Ovary (tissue), 9 donors: Measurements from ENCODE around the gene POLD1. TPM values are rescaled to one million over a fixed set of nuclear protein-coding genes. Genes with fewer than 3 reads are reported as not detected.

Experiments
- DNase-seq, 5 donors: peaks; one replicate each; pipeline ENCODE4 v3.0.0-alpha.2; 2019 to 2020
- H3K27ac ChIP-seq, 2 donors: fragments of 200-600 bp; one replicate each; pipeline versions ENCODE4 v1.5.1 to v1.8.0; 2019 to 2022
- H3K27me3 ChIP-seq: fragments of 200-600 bp; one replicate; pipeline ENCODE4 v1.8.0; 2022
- H3K36me3 ChIP-seq: fragments of 200-600 bp; sonication (generic); one replicate; pipeline ENCODE4 v1.5.1; 2019
- H3K4me1 ChIP-seq: one replicate; pipeline ENCODE4 v1.8.1; 2013; ENCODE audit warnings: mild to moderate bottlenecking, moderate library complexity; ENCODE audit not compliant: insufficient read depth
- H3K4me3 ChIP-seq: fragments of 200-600 bp; sonication (generic); one replicate; pipeline ENCODE4 v1.5.1; 2017
- H3K9me3 ChIP-seq, 2 donors: fragments of 200-600 bp in 1 of 2; sonication (generic) in 1 of 2; one replicate each; pipeline versions ENCODE4 v1.5.1 to v1.8.1; 2013 to 2019; ENCODE audit warnings: mild to moderate bottlenecking in 1 of 2, moderate library complexity in 1 of 2
- EP300 ChIP-seq: sonication (generic); formaldehyde crosslinking; IDR thresholded peaks from one replicate; pipeline ENCODE4 v1.6.1; 2017; ENCODE audit warnings: antibody characterized with exemption
- POLR2A ChIP-seq: fragments of 450-650 bp; IDR thresholded peaks from one replicate; pipeline ENCODE4 v1.6.1; 2017; ENCODE audit warnings: antibody characterized with exemption, mild to moderate bottlenecking, moderate library complexity
- WGBS, 3 donors: extraction: QIAGEN DNeasy Blood & Tissue Kit in 1 of 3; methylation state at CpG; one replicate each; pipeline versions ENCODE4 v1.1.5 to v1.1.7; 2013 to 2017; 5-methylcytosine and 5-hydroxymethylcytosine counted together
- intact Hi-C, 4 donors: fragments of 100-400 bp; cut with DNase I; formaldehyde crosslinking; loops; one replicate each; pipeline versions ENCODE4 v1.11.0 to v1.15.1; 2022 to 2023
- polyA plus RNA-seq, 2 donors: library from polyadenylated mRNA; stranded (reverse); fragments of 200-250 nt in 1 of 2; fragments of 350-450 nt in 1 of 2; fragmentation: Illumina TruSeq in 1 of 2; extraction: RNeasy Lipid Tissue Mini Kit (QIAGEN cat#74804) in 1 of 2; gene quantifications; one replicate each; pipeline ENCODE4 v1.2.3, GENCODE V29; 2013 to 2014
- total RNA-seq, 7 donors: library from RNA; depleted of rRNA in 2 of 7; stranded (reverse); fragments of >200 nt in 2 of 7; fragmentation: NEBNext Ultra II Directional in 3 of 7; extraction: Animal tissue kit (Norgen Biotek cat#: 25700) in 3 of 7; gene quantifications; one replicate each; pipeline versions ENCODE4 v1.1.0 to v1.2.4, GENCODE V29; 2016 to 2023
- TF ChIP-seq, protein P1 (sequence below), 3 donors: fragments of 450-650 bp in 2 of 3; fragments of 200-600 bp in 1 of 3; IDR thresholded peaks; one replicate each; pipeline versions ENCODE4 v1.5.1 to v1.8.0; 2016 to 2022; ENCODE audit warnings: antibody characterized with exemption in 3 of 3, mild to moderate bottlenecking in 1 of 3
- donor health status: DM: no; HTN: no; CAD: no; lungs with moderate emphysema.
- donor health status: DM: no; HTN: no; CAD: no.
- donor health status: Bipolar disorder and iron deficiency.
- donor health status: DM: yes; HTN: yes; CAD: no.
- donor health status: DM: no; HTN: no; CAD: no.
- donor health status: DM: yes; HTN: yes; CAD: no.

Gene POLD1
- total and polyA plus RNA-seq, 9 donors: 0.52 to 25.2 (median 17.1) TPM

DNA sequence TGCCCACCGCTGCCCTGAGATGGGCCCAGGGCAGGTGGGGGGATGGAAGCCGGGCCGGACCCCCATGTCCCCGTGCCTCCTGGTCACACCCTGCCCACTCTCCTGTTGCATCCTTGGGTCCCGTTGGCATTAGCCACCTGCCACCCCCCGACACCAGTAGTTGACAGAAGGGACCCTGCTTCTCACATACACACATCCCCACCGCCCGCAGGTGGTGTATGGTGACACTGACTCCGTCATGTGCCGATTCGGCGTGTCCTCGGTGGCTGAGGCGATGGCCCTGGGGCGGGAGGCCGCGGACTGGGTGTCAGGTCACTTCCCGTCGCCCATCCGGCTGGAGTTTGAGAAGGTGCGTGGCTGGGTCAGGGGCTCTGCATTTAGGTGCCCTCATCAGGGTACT, 29.4 kb downstream of the POLD1 start:
- no peaks in the 10 kb centered on the region for H3K36me3 ChIP-seq
- H3K27me3 ChIP-seq: no peaks in the 10 kb centered on the region
- no peak overlapping the region for H3K4me3 ChIP-seq
- TF ChIP-seq, protein P1, sequence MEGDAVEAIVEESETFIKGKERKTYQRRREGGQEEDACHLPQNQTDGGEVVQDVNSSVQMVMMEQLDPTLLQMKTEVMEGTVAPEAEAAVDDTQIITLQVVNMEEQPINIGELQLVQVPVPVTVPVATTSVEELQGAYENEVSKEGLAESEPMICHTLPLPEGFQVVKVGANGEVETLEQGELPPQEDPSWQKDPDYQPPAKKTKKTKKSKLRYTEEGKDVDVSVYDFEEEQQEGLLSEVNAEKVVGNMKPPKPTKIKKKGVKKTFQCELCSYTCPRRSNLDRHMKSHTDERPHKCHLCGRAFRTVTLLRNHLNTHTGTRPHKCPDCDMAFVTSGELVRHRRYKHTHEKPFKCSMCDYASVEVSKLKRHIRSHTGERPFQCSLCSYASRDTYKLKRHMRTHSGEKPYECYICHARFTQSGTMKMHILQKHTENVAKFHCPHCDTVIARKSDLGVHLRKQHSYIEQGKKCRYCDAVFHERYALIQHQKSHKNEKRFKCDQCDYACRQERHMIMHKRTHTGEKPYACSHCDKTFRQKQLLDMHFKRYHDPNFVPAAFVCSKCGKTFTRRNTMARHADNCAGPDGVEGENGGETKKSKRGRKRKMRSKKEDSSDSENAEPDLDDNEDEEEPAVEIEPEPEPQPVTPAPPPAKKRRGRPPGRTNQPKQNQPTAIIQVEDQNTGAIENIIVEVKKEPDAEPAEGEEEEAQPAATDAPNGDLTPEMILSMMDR (IDR thresholded peaks at IDR 0.05): no peak
- no peak for TF ChIP-seq EP300
- TF ChIP-seq POLR2A: no peak
- peaks cover 2% of the 10 kb centered on the region for H3K4me1 ChIP-seq
- H3K9me3 ChIP-seq: no peaks in the 10 kb centered on the region
- intact Hi-C loops: loop anchor here in 2 of 4 donors (10.0 kb wide), 2 partner anchors 49 to 269 kb away; partner anchors contain the start of gene NAPSA (in 1 of the 2)
- 95 to 96% (median 96%) methylated on average over 21 of the region's 21 CpGs for WGBS, 3 donors
- H3K27ac ChIP-seq: no peak overlapping the region
- DNase-seq: no peak

DNA sequence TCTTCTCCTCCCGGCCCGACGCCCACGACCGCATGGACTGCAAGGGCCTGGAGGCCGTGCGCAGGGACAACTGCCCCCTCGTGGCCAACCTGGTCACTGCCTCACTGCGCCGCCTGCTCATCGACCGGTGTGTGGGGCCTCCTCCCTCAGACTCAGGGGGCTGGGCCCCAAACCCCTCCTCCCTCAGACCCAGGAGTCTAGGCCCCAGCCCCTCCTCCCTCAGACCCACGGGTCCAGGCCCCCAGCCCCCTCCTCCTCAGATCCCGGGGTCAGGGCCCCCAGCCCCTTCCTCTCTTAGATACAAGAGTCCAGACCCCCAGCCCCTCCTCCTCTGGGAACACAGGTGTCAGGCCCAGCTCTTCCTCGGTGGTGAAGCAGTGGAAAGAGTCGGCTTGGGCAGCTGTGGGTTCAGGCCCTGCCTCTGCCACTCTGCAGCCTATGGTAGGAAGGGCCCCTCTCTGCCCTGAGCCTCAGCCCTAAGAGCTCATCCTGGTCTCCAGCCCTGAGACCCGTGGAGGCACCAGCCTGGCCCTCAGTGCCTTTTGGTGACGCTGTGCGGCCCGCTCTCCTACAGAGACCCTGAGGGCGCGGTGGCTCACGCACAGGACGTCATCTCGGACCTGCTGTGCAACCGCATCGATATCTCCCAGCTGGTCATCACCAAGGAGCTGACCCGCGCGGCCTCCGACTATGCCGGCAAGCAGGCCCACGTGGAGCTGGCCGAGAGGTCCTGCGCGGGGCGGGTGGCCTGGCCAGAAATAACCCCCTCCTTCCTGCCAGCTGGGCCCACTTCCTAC, 30.9 kb downstream of the POLD1 start:
- H3K4me1 ChIP-seq: peaks cover 2% of the 10 kb centered on the region
- no peaks in the 10 kb centered on the region for H3K36me3 ChIP-seq
- WGBS, 3 donors: 49 to 55% (median 54%) methylated on average over 35 to 37 of the region's 37 CpGs
- H3K9me3 ChIP-seq: no peaks in the 10 kb centered on the region
- TF ChIP-seq, protein P1 (IDR thresholded peaks at IDR 0.05): peak; percentile 70 to 78 (median 78)
- TF ChIP-seq EP300: no peak
- H3K4me3 ChIP-seq: no peak overlapping the region
- no peaks in the 10 kb centered on the region for H3K27me3 ChIP-seq
- no peak overlapping the region for H3K27ac ChIP-seq
- intact Hi-C loops: loop anchor here in 3 of 4 donors (2.0 to 10.0 kb wide), 4 partner anchors 46 to 270 kb away; partner anchors contain the start of gene NAPSA (in 1 of the 3)
- peak; percentile 60 to 85 (median 77) for DNase-seq

DNA sequence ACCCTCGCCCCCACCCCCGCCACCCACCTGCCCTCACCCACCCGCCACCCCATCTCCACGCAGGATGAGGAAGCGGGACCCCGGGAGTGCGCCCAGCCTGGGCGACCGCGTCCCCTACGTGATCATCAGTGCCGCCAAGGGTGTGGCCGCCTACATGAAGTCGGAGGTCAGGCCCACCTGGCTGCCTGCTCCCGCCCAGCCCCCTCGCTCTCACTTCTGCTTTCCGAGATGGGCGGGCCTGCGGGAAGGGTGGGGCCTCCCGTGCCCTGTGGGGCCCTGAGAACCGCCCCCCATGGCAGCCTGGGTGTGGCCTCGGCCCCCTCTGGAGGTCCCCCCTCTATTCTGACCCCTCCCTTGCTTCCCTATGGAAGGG, 31.5 kb downstream of the POLD1 start:
- H3K4me3 ChIP-seq: no peak overlapping the region
- H3K36me3 ChIP-seq: no peaks in the 10 kb centered on the region
- H3K9me3 ChIP-seq: no peaks in the 10 kb centered on the region
- H3K4me1 ChIP-seq: peaks cover 2% of the 10 kb centered on the region
- TF ChIP-seq, protein P1 (IDR thresholded peaks at IDR 0.05): no peak
- no peak for TF ChIP-seq EP300
- no peak for TF ChIP-seq POLR2A
- DNase-seq: no peak
- H3K27me3 ChIP-seq: no peaks in the 10 kb centered on the region
- intact Hi-C loops: loop anchor here in 3 of 4 donors (2.0 to 10.0 kb wide), 4 partner anchors 47 to 271 kb away; partner anchors contain the start of gene NAPSA (in 1 of the 3)
- 81 to 89% (median 83%) methylated on average over 20 to 22 of the region's 22 CpGs for WGBS, 3 donors
- H3K27ac ChIP-seq: no peak overlapping the region

DNA sequence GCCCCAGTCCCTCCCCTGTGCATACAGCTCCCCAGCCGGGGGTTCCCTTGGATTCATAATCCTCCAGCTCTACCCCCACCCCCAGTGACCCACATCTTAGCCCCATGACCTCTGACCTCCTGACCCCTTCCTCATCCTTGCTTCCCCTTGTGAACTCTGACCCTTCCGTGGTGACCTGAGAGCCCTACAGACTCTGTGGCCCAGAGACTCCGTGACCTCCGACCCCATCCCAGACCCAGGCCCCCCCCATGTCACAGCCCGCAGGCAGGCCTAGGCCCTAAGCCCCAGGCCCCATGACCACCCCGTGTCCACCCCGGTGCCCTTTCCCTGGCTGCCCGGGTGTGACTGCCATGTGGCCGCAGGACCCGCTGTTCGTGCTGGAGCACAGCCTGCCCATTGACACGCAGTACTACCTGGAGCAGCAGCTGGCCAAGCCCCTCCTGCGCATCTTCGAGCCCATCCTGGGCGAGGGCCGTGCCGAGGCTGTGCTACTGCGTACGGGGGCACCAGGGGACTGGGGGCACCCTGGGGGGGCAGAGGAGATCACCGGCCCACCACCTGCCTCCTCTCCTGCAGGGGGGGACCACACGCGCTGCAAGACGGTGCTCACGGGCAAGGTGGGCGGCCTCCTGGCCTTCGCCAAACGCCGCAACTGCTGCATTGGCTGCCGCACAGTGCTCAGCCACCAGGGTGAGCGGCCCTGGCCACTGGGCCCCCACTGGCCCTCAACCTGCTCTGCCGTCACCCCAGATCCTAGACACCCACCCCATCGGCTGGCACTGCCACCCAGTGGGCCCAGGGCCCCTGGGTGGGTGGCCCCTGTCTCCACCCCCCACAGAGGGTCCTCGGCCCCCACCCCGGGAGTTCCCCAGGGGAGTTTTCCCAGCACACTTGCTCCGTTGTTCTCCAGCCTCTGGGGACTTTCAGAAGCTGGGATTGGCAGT, 32.2 kb downstream of the POLD1 start:
- H3K4me3 ChIP-seq: no peak overlapping the region
- whole genome bisulfite sequencing, 3 donors: 81 to 85% (median 84%) methylated on average over 15 to 35 of the region's 35 CpGs
- no peaks in the 10 kb centered on the region for H3K27me3 ChIP-seq
- intact Hi-C loops: loop anchor here in 2 of 4 donors (5.0 to 10.0 kb wide), 3 partner anchors 52 to 272 kb away; partner anchors contain the start of gene NAPSA (in 1 of the 2)
- H3K36me3 ChIP-seq: no peaks in the 10 kb centered on the region
- H3K27ac ChIP-seq: no peak overlapping the region
- no peak for DNase-seq
- TF ChIP-seq POLR2A: no peak
- TF ChIP-seq EP300: no peak
- TF ChIP-seq, protein P1 (IDR thresholded peaks at IDR 0.05): no peak
- H3K9me3 ChIP-seq: no peaks in the 10 kb centered on the region
- H3K4me1 ChIP-seq: peaks cover 2% of the 10 kb centered on the region
